HCT116 (cell line): ENCODE measurements around the gene FGGY. TPM values are rescaled to one million over a fixed set of nuclear protein-coding genes. Genes with fewer than 3 reads are reported as not detected.
A peak's percentile ranks its signal among the peaks of the same experiment; 100 is the strongest.

Experiments
- ATAC-seq: fragments of 200-7000 bp; cut with Tn5 transposase; 2 replicates; pipeline ENCODE4 v1.9.1; 2020; ENCODE audit warnings: mild to moderate bottlenecking, moderate library complexity
- BruUV-seq: library from RNA; stranded (reverse); fragments of 400-500 nt; replicated peaks from 2 replicates; lab custom pipeline; 2021; lab: Mats Ljungman, UMichigan
- CTCF ChIA-PET: fragments of 300-600 bp; sonication (Branson Sonifier 250); formaldehyde crosslinking; loops from one replicate; lab custom pipeline; 2021; ENCODE audit warnings: antibody characterized with exemption; lab: Charles Lee
- POLR2A ChIA-PET: fragments of 300-600, 350-600 bp; sonication (Branson Sonifier 250); formaldehyde crosslinking; loops from one replicate; lab custom pipeline; 2021; ENCODE audit warnings: antibody characterized with exemption; lab: Charles Lee
- RAD21 ChIA-PET, 2 experiments: fragments of 300-600 bp; sonication (Branson Sonifier 250); formaldehyde crosslinking; loops; one replicate each; lab custom pipeline; 2023; ENCODE audit warnings: low total read pairs in 2 of 2; ENCODE audit not compliant: uncharacterized antibody in 2 of 2, unreplicated experiment in 2 of 2, low non-redundant PET in 1 of 2; lab: Charles Lee
- DNase-seq: peaks from one replicate; pipeline ENCODE4 v3.0.0-alpha.2; 2010; ENCODE audit warnings: low read depth, low spot score
- H2AFZ ChIP-seq: fragments of 200-600 bp; shearing (Covaris generic), sonication (generic); 2 replicates; pipeline ENCODE4 v1.6.1; 2017; ENCODE audit warnings: low read depth, mixed run types, mixed read lengths, antibody characterized with exemption, low read length; ENCODE audit not compliant: poor library complexity, severe bottlenecking
- H3K27ac ChIP-seq: 2 replicates; pipeline ENCODE4 v1.5.1; 2012; ENCODE audit warnings: low read depth, low read length
- H3K27me3 ChIP-seq: fragments of 200-600 bp; sonication (generic); 2 replicates; pipeline ENCODE4 v1.6.1; 2016; ENCODE audit warnings: mixed run types, low read length, mixed read lengths; ENCODE audit not compliant: insufficient read depth
- H3K36me3 ChIP-seq, 2 experiments: fragments of 200-500 bp in 1 of 2; fragments of 200-600 bp in 1 of 2; sonication (Bioruptor generic) in 1 of 2; sonication (generic) in 1 of 2; 2 replicates each; pipeline versions ENCODE4 v1.5.1 to v1.6.1; 2014 to 2016; ENCODE audit warnings: low read length in 2 of 2, inconsistent platforms in 1 of 2, mixed read lengths in 1 of 2, mixed run types in 1 of 2; ENCODE audit not compliant: insufficient read depth in 2 of 2, control insufficient read depth in 1 of 2
- H3K4me1 ChIP-seq, 2 experiments: fragments of 200-600 bp in 1 of 2; sonication (generic) in 1 of 2; 2 replicates each; pipeline versions ENCODE4 v1.5.1 to v1.6.1; 2012 to 2017; ENCODE audit warnings: low read length in 2 of 2, inconsistent platforms in 1 of 2, mild to moderate bottlenecking in 1 of 2, mixed read lengths in 1 of 2, mixed run types in 1 of 2, moderate library complexity in 1 of 2; ENCODE audit not compliant: insufficient read depth in 2 of 2, control insufficient read depth in 1 of 2
- H3K4me2 ChIP-seq: fragments of 200-600 bp; sonication (generic); 2 replicates; pipeline ENCODE4 v1.6.1; 2017; ENCODE audit warnings: mixed run types, low read length, mixed read lengths
- H3K4me3 ChIP-seq, 2 experiments: fragments of 200-600 bp in 1 of 2; sonication (generic) in 1 of 2; replicated peaks in 1 of 2; 2 replicates each; pipeline ENCODE4 v1.5.1; 2011 to 2016; ENCODE audit warnings: low read length in 2 of 2, control low read depth in 1 of 2, low read depth in 1 of 2, mild to moderate bottlenecking in 1 of 2, mixed read lengths in 1 of 2, mixed run types in 1 of 2
- H3K79me2 ChIP-seq: fragments of 200-600 bp; sonication (generic); 2 replicates; pipeline ENCODE4 v1.6.1; 2017; ENCODE audit warnings: mild to moderate bottlenecking, mixed run types, low read length, moderate library complexity, mixed read lengths; ENCODE audit not compliant: insufficient read depth
- H3K9ac ChIP-seq: fragments of 200-600 bp; sonication (generic); 2 replicates; pipeline ENCODE4 v1.6.1; 2016; ENCODE audit warnings: low read length, mixed read lengths
- H3K9me2 ChIP-seq: fragments of 200-600 bp; sonication (generic), shearing (Covaris generic); 2 replicates; pipeline ENCODE4 v1.6.1; 2017; ENCODE audit warnings: mixed run types, mild to moderate bottlenecking, moderate library complexity; ENCODE audit not compliant: insufficient read depth
- H3K9me3 ChIP-seq, 2 experiments: fragments of 200-500 bp in 1 of 2; fragments of 200-600 bp in 1 of 2; sonication (Bioruptor generic) in 1 of 2; sonication (generic) in 1 of 2; 2 replicates each; pipeline ENCODE4 v1.6.1; 2014 to 2017; ENCODE audit warnings: low read length in 2 of 2, mixed read lengths in 2 of 2, inconsistent platforms in 1 of 2, low read depth in 1 of 2, mild to moderate bottlenecking in 1 of 2, mixed run types in 1 of 2, moderate library complexity in 1 of 2; ENCODE audit not compliant: control insufficient read depth in 1 of 2, insufficient read depth in 1 of 2
- H4K20me1 ChIP-seq: fragments of 200-600 bp; sonication (generic), shearing (Covaris generic); 2 replicates; pipeline ENCODE4 v1.6.1; 2017; ENCODE audit warnings: mixed run types, mild to moderate bottlenecking, moderate library complexity; ENCODE audit not compliant: insufficient read depth
- CBX3 ChIP-seq: IDR thresholded peaks from 2 replicates; pipeline ENCODE4 v1.6.1; 2012; ENCODE audit warnings: low read depth
- EGR1 ChIP-seq: IDR thresholded peaks from 2 replicates; pipeline ENCODE4 v1.6.1; 2012; ENCODE audit warnings: low read depth
- ELF1 ChIP-seq: IDR thresholded peaks from 2 replicates; pipeline ENCODE4 v1.6.1; 2012; ENCODE audit warnings: low read depth, borderline replicate concordance
- EZH2 ChIP-seq: fragments of 200-600 bp; sonication (generic); IDR thresholded peaks from 2 replicates; pipeline ENCODE4 v1.6.1; 2017; ENCODE audit warnings: antibody characterized with exemption, mixed run types
- FOSL1 ChIP-seq: IDR thresholded peaks from 2 replicates; pipeline ENCODE4 v1.6.1; 2012; ENCODE audit warnings: low read depth
- JUND ChIP-seq: IDR thresholded peaks from 2 replicates; pipeline ENCODE4 v1.6.1; 2012
- MAX ChIP-seq: IDR thresholded peaks from 2 replicates; pipeline ENCODE4 v1.6.1; 2012
- POLR2A ChIP-seq: IDR thresholded peaks from 2 replicates; pipeline ENCODE4 v1.7.0; 2011; ENCODE audit warnings: borderline replicate concordance; ENCODE audit not compliant: insufficient read depth, insufficient read length; ENCODE audit errors: extremely low read depth
- REST ChIP-seq: IDR thresholded peaks from 2 replicates; pipeline ENCODE4 v1.6.1; 2012; ENCODE audit warnings: low read depth
- SIN3A ChIP-seq: IDR thresholded peaks from 2 replicates; pipeline ENCODE4 v1.6.1; 2012; ENCODE audit warnings: low read depth
- SP1 ChIP-seq: IDR thresholded peaks from 2 replicates; pipeline ENCODE4 v1.6.1; 2012; ENCODE audit warnings: low read depth
- SRF ChIP-seq: IDR thresholded peaks from 2 replicates; pipeline ENCODE4 v1.6.1; 2012; ENCODE audit warnings: low read depth
- ZNF274 ChIP-seq: fragments of 200-500 bp; sonication (Bioruptor generic); IDR thresholded peaks from 2 replicates; pipeline ENCODE4 v1.6.1; 2014; ENCODE audit warnings: mild to moderate bottlenecking, low read depth, low read length, inconsistent platforms
- intact Hi-C: fragments of 100-400 bp; cut with micrococcal nuclease; formaldehyde crosslinking; loops from 2 replicates; pipeline ENCODE4 v1.10.0; 2022
- total RNA-seq: library from RNA; stranded (reverse); gene quantifications from one replicate; pipeline ENCODE4 v1.2.1, GENCODE V29; 2021; ENCODE audit not compliant: unreplicated experiment

FGGY gene
- total RNA-seq, 1 experiment from 2014 or later: 10.6 TPM

DNA sequence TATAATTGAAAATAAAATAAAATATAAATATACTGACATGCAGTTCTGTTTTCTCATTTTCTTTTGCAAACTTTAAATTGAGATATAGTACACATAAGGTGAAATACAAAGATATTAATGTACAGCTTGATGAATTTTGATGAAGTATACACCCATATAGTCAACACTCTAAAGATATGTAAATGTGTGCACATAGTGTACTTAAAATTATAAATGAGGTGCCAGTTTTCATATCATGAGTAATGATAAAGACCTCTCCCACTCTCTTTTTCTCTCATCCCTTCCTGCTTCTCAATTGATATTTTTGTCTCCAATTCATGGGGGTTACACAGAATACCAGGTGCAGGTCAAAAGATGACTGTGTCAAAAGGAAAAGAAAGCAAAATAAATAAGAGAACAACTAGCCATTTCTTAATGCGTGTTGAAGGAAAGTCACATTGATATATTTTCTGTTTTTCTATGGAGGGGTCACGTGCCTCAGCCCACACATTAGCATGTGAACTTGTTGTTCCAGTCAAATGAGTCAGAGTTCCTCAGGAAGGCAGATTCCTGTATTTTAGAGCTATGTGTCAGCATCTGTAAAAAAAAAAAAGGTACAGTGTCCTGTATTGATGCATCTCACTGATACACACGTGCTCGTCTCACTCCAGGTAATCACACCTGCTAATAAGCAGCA, 453.6 kb downstream of the FGGY start:
- Histone ChIP-seq H3K9ac (no peak overlapping the region), H3K27ac (no peak overlapping the region), H2AFZ (peak overlapping the region; percentile 70), H3K27me3 (no peaks in the 10 kb centered on the region), H3K36me3 (no peaks in the 10 kb centered on the region), H3K4me3 (no peak overlapping the region), H3K9me2 (no peaks in the 10 kb centered on the region), H3K4me2 (peak overlapping the region; percentile 44), H3K4me1 (peaks cover 4 to 15% of the 10 kb centered on the region in 2 experiments; a peak in 3 of 4 replicates), H4K20me1 (no peaks in the 10 kb centered on the region), H3K9me3 (no peaks in the 10 kb centered on the region), H3K79me2 (no peaks in the 10 kb centered on the region)
- RAD21 ChIA-PET: no interaction called here
- intact Hi-C loops: no loop called here
- ATAC-seq (peak; percentile 55; the same call in 1 of the 2 replicates), DNase-seq (peak; percentile 37)
- CTCF ChIA-PET: interaction anchor here (0.6 to 1.0 kb wide), 2 partner anchors 9 to 52 kb away, joined by 3 to 4 read pairs; no protein-coding TSS in a partner anchor
- no TSS peak for BruUV-seq
- TF ChIP-seq SP1: peak; percentile 64
- TF ChIP-seq EGR1: peak; percentile 77
- TF ChIP-seq EZH2: no peak
- 0 out of 2 replicates have a peak, but pooled peaks have one; percentile 61 for TF ChIP-seq SIN3A
- peak; percentile 76 for TF ChIP-seq MAX
- TF ChIP-seq ELF1: no peak
- no peak for TF ChIP-seq SRF
- TF ChIP-seq ZNF274: no peak
- TF ChIP-seq FOSL1: peak; percentile 63
- peak; percentile 67 for TF ChIP-seq JUND
- no peak for TF ChIP-seq POLR2A
- TF ChIP-seq CBX3: 0 out of 2 replicates have a peak, but pooled peaks have one; percentile 35
- no peak for TF ChIP-seq REST
- POLR2A ChIA-PET: no interaction called here
